A375 (cell line): Measurements from ENCODE around the gene GRIPAP1. TPM values are rescaled to one million over a fixed set of nuclear protein-coding genes. Genes with fewer than 3 reads are reported as not detected.

Experiments used
- small RNA-seq: library from RNA; depleted of rRNA; stranded (forward); fragments of <200 nt; gene quantifications from one replicate; pipeline ENCODE3, GENCODE V24; 2014
- total RNA-seq: library from RNA; depleted of rRNA; stranded (reverse); fragments of >200 nt; shearing (Covaris generic); gene quantifications from 2 replicates; pipeline ENCODE4 v1.2.3, GENCODE V29; 2014; rRNA removed

The GRIPAP1 gene, protein sequence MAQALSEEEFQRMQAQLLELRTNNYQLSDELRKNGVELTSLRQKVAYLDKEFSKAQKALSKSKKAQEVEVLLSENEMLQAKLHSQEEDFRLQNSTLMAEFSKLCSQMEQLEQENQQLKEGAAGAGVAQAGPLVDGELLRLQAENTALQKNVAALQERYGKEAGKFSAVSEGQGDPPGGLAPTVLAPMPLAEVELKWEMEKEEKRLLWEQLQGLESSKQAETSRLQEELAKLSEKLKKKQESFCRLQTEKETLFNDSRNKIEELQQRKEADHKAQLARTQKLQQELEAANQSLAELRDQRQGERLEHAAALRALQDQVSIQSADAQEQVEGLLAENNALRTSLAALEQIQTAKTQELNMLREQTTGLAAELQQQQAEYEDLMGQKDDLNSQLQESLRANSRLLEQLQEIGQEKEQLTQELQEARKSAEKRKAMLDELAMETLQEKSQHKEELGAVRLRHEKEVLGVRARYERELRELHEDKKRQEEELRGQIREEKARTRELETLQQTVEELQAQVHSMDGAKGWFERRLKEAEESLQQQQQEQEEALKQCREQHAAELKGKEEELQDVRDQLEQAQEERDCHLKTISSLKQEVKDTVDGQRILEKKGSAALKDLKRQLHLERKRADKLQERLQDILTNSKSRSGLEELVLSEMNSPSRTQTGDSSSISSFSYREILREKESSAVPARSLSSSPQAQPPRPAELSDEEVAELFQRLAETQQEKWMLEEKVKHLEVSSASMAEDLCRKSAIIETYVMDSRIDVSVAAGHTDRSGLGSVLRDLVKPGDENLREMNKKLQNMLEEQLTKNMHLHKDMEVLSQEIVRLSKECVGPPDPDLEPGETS
- total RNA-seq = 44.3 and 49.3 TPM in 2 replicates

DNA sequence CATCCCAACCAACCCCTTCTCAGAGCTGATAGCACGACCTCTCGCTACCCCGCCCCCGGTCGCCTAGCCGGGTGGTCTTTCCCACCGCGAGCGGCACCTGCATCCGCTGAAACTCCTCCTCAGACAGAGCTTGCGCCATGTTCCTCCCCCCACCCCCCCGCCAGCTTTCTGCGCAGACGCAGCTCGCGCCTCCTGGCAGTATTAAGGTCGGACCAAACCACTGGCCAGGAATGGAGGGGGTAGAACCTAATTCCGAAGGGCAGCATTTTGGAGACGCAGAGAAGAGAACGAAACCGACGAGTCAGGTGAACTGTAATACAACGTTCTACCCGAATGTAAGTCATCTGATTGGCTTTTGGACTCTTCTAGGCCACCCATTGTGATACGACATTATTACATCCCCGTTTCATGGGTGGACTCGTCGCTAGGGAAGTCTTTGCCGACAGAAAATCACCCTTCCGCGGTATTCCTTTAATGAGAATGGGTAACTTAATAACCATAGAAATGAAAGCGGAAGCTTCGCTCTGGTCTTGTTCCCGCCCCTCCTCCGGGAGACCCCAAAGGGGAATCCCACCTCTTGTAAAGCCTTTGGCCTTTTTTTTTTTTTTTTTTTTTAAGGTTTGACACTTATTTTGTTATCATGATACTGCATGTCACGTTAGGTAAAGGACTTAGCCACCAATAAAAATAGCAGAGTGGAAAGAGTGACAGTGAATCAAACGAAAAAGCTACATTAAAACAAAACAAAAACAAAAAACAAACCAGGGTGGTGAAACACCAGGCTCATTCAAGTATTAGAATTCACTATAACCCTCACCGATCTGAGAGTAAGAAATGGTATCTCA lies at the start of gene GRIPAP1:
Gene GRIPAP1, minus strand, starts transcription at position 174 of the 845 bp plus-strand sequence. Its CDS starts 35 bp downstream, at position 139.

DNA sequence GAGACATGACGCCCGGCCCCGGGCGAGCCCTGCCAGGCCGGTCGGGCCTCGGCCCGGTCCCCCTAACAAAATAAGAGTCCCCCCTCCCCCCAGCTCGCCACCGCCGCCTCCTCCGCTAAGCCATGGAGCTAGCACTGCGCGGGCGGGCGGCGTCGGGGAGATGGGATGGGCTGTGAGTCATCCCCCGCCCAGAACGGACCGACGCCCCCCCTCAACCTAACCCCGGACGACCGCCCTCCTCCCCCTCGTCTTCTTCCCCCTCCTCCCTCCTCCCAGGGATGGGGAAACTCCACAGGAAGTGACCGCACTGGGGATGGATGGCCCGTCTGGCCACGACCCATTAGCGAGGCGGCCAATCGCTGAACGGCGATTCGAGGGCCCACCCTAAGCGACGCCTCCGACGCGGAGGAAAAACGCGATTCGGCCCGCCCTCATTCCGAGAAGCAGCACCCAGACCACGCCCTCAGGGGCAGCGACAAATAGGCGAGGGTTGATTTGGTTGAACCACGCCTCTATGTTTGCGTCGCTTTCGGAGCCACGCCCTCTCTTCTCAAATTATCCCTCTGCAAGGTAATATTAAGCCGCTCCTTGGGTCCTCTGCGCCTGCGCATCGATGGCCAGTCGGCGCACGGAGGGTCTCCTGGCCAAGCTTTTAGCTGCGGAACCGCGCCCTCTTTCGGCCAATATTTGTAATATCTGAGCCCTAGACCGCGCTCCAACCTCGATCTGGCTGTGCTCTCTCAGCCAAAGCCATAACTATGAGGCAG lies 41.3 kb upstream of the GRIPAP1 start, which contains the start of gene TFE3:
Gene TFE3, minus strand, starts transcription at position 138 of the 767 bp plus-strand sequence. Its CDS starts 131 bp downstream, at position 7.

DNA sequence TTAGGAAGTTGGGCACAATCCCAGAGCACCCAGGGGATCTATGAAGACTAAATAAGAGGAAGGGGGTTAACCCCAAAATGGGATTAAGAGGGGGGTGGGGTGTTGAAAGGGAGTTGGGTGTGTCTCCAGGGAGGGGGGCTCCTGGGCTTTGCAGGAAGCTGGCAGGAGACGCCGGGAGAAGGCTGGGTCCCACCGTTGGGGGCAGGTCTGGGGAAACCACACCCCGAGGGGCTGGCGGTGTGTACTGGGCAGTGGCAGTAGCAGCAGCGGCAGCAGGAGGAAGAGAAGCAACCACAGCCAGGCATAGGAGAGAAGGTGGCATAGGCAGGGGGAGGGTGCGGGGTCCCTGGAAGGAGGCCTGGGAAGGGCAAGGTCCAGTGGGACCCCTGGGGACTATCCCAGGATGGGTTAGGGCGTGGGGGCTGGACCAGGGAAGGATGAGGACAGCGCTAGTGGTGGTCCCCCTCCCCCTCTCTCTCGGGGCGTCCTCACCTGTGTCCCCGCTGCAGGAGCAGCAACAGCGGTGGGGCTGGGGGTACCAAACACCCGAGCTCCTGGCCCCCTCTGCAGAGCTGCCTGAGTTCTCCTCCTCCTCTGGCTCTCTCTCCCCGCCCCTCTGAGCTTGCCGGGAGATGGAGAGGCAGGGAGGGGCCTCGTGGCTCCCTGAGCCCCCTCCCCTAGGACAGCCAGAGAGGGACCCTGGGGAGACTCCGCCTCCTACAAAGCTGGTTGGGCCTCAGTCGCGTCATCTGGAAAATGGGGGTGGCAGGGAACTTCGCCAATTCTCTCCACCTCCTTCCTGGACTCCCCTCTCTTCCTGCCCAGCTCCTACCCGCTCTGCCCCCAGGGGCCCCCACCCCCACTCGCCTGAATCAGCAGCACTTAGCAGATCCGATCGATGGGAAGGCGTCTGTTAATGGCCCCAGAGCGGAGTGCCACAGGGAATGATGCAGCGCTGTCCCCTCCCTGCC lies 30.5 kb downstream of the GRIPAP1 start, which contains the start of gene KCND1:
Gene KCND1, minus strand, starts transcription at position 596 of the 971 bp plus-strand sequence. CDS start 1,573 bp downstream, outside the sequence.

DNA sequence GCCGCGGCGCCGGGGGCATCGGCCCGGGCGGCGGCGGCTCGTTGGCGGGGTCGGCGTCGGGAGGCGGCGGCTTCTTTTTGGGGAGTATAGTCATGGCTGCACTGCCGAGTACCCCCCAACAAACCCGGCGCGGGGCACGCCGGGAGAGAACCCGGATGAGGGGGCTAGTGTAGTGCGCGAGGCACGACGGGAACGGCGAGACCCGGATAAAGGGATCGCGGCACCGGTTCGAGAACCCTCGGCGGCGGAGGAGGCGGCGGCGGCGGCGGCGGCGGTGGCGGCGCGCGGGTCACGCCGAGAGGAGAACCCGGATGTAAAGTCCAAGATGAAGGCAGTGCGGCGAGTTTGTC lies 44.6 kb downstream of the GRIPAP1 start, which contains the start of gene OTUD5:
Gene OTUD5, minus strand, starts transcription at position 131 of the 350 bp plus-strand sequence. Its CDS starts 37 bp downstream, at position 94.

Small RNAs within 50 kb of the gene (small RNA-seq; reads per million reads assigned to genes)
- not detected for gene RNU6-722P

Other genes starting within 250 kb of the GRIPAP1 start
- not detected in 2 replicates for gene GLOD5, start 240.5 kb downstream of the GRIPAP1 start, total RNA-seq
- not detected in 2 replicates for gene GATA1, start 215.7 kb downstream of the GRIPAP1 start, total RNA-seq
- gene HDAC6, start 200.2 kb downstream of the GRIPAP1 start, total RNA-seq = 52.6 and 53.5 TPM in 2 replicates
- not detected in 2 replicates for gene ERAS, start 175.8 kb downstream of the GRIPAP1 start, total RNA-seq
- 0.94 and 2.3 TPM in 2 replicates for gene PCSK1N, start 166.7 kb downstream of the GRIPAP1 start, total RNA-seq
- gene TIMM17B, start 104.5 kb downstream of the GRIPAP1 start, total RNA-seq = 87.5 and 103 TPM in 2 replicates
- 169 and 185 TPM in 2 replicates for gene PQBP1, start 104.3 kb downstream of the GRIPAP1 start, total RNA-seq
- 31.2 and 31.6 TPM in 2 replicates for gene SLC35A2, start 90.6 kb downstream of the GRIPAP1 start, total RNA-seq
- 16.0 and 21.2 TPM in 2 replicates for gene PIM2, start 83.2 kb downstream of the GRIPAP1 start, total RNA-seq
- 54.6 and 60.1 TPM in 2 replicates for gene OTUD5, start 44.7 kb downstream of the GRIPAP1 start, total RNA-seq
- 0.30 and 0.96 TPM in 2 replicates for gene KCND1, start 30.4 kb downstream of the GRIPAP1 start, total RNA-seq
- 41.4 and 48.1 TPM in 2 replicates for gene TFE3, start 41.1 kb upstream of the GRIPAP1 start, total RNA-seq
- 0.48 and 0.83 TPM in 2 replicates for gene CCDC120, start 56.7 kb upstream of the GRIPAP1 start, total RNA-seq
- gene PRAF2, start 71.7 kb upstream of the GRIPAP1 start, total RNA-seq = 17.2 and 19.5 TPM in 2 replicates
- 132 and 139 TPM in 2 replicates for gene WDR45, start 77.6 kb upstream of the GRIPAP1 start, total RNA-seq
- 44.0 and 46.9 TPM in 2 replicates for gene GPKOW, start 121.5 kb upstream of the GRIPAP1 start, total RNA-seq
- gene MAGIX, start 160.5 kb upstream of the GRIPAP1 start, total RNA-seq = 3.5 and 6.1 TPM in 2 replicates
- gene PLP2, start 169.6 kb upstream of the GRIPAP1 start, total RNA-seq = 54.4 and 77.3 TPM in 2 replicates
- gene PRICKLE3, start 184.1 kb upstream of the GRIPAP1 start, total RNA-seq = 9.5 and 10.4 TPM in 2 replicates
- gene SYP, start 197.9 kb upstream of the GRIPAP1 start, total RNA-seq = 2.2 and 2.3 TPM in 2 replicates
- gene CACNA1F, start 231.1 kb upstream of the GRIPAP1 start, total RNA-seq = not detected in 2 replicates
- 13.1 and 15.9 TPM in 2 replicates for gene CCDC22, start 233.2 kb upstream of the GRIPAP1 start, total RNA-seq